Osteoblast (primary cell): Measurements from ENCODE around the gene GNB3. TPM values are rescaled to one million over a fixed set of nuclear protein-coding genes. Genes with fewer than 3 reads are reported as not detected.

Experiments used
- DNase-seq: peaks from one replicate; pipeline ENCODE4 v3.0.0; 2011; ENCODE audit warnings: low spot score, mixed read lengths; ENCODE audit not compliant: insufficient read length; ENCODE audit errors: missing footprints
- H2AFZ ChIP-seq: 2 replicates; pipeline ENCODE4 v1.6.0; 2011; ENCODE audit warnings: mild to moderate bottlenecking, low read length
- H3K27ac ChIP-seq: 2 replicates; pipeline ENCODE4 v1.5.1; 2011; ENCODE audit warnings: mild to moderate bottlenecking, low read depth, low read length, moderate library complexity
- H3K27me3 ChIP-seq: 2 replicates; pipeline ENCODE4 v1.6.0; 2012; ENCODE audit warnings: mild to moderate bottlenecking, control low read depth, inconsistent platforms, low read length, moderate library complexity; ENCODE audit not compliant: insufficient read depth
- H3K36me3 ChIP-seq: 2 replicates; pipeline ENCODE4 v1.5.1; 2011; ENCODE audit warnings: mild to moderate bottlenecking, low read length, control low read depth, moderate library complexity; ENCODE audit not compliant: insufficient read depth
- H3K4me1 ChIP-seq: 2 replicates; pipeline ENCODE4 v1.5.1; 2011; ENCODE audit warnings: mild to moderate bottlenecking, low read length, control low read depth, moderate library complexity; ENCODE audit not compliant: insufficient read depth
- H3K4me2 ChIP-seq: 2 replicates; pipeline ENCODE4 v1.6.0; 2011; ENCODE audit warnings: mild to moderate bottlenecking, low read length; ENCODE audit not compliant: insufficient read depth
- H3K4me3 ChIP-seq: fragments of 200-600 bp; sonication (generic); 3 replicates; pipeline ENCODE4 v1.5.1; 2012; ENCODE audit warnings: mild to moderate bottlenecking, low read length, inconsistent platforms; ENCODE audit not compliant: insufficient read depth
- H3K79me2 ChIP-seq: 2 replicates; pipeline ENCODE4 v1.6.0; 2012; ENCODE audit warnings: mild to moderate bottlenecking, low read length, control low read depth, inconsistent platforms; ENCODE audit not compliant: insufficient read depth
- H3K9me3 ChIP-seq: 2 replicates; pipeline ENCODE4 v1.5.1; 2011; ENCODE audit warnings: low read depth, low read length, control low read depth
- H4K20me1 ChIP-seq: 2 replicates; pipeline ENCODE4 v1.6.0; 2012; ENCODE audit warnings: mild to moderate bottlenecking, low read length, control low read depth; ENCODE audit not compliant: insufficient read depth
- CTCF ChIP-seq: IDR thresholded peaks from 2 replicates; pipeline ENCODE4 v1.5.1; 2011; ENCODE audit warnings: mild to moderate bottlenecking, low read depth, low read length, moderate library complexity; ENCODE audit errors: extremely low read depth
- total RNA-seq: library from RNA; depleted of rRNA; stranded (reverse); fragments of >200 nt; gene quantifications from 2 replicates; pipeline ENCODE4 v1.2.3, GENCODE V29; 2012

GNB3 gene
- total RNA-seq, 1 donor: 1.4 TPM

DNA sequence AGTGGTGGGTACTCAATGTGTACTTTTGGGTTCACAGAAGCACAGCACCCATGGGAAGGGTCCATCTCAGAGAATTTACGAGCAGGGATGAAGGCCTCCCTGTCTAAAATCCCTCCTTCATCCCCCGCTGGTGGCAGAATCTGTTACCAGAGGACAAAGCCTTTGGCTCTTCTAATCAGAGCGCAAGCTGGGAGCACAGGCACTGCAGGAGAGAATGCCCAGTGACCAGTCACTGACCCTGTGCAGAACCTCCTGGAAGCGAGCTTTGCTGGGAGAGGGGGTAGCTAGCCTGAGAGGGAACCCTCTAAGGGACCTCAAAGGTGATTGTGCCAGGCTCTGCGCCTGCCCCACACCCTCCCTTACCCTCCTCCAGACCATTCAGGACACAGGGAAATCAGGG, 20.6 kb upstream of the GNB3 start:
- Histone ChIP-seq H3K4me3 (no peak overlapping the region), H2AFZ (no peak overlapping the region), H4K20me1 (peaks cover 9% of the 10 kb centered on the region), H3K4me1 (peaks cover 7% of the 10 kb centered on the region), H3K79me2 (no peaks in the 10 kb centered on the region), H3K36me3 (no peaks in the 10 kb centered on the region), H3K4me2 (no peak overlapping the region), H3K27ac (no peak overlapping the region), H3K27me3 (peaks cover 9% of the 10 kb centered on the region), H3K9me3 (no peaks in the 10 kb centered on the region)
- TF ChIP-seq CTCF: no peak
- peak; percentile 47 for DNase-seq

DNA sequence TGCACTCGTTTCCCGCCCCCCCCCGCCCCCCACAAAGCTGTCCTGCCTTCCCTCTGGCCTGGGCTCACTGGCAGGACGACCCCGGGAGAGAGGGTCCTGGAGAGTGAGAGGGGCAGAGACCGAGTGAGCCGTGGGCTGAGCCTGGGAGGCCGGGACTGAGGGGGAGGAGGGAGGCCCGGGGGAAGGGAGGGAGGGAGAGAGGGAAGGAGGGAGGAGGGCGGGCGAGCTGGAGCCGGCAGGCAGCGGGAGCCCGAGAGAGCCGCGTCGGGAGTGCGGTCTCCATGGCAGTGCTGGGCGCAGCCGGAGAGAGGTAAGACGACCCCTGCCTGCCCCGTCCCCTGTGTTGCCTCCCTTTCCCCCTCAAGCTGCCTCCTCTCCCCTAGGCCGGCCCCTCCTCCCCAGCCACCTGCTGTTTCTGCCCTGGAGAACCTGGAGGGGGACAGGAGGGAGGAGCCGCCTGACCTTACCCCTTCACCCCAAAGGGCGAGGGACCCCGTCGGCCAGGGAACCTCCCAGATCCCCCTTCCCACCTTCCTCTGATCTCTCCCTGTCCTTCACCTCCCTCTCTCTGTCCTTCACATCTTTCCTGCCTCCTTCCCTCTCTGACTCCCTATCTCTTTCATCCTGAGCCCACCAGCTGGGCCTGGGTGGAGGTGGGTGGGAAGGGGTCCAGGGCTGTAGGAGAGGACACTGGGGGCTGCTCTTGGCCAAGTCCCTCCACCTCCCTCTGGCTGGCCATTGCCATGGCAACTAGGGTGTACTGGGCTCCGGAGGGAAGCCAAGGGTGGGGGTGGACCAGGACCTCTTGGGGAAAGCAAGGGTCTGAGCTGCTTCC, 18.9 kb upstream of the GNB3 start, which contains the start of gene GPR162:
TSS of gene GPR162 (plus strand) at position 231 of the 835 bp plus-strand sequence. CDS start 2,078 bp downstream, outside the sequence.
- no peaks in the 10 kb centered on the region for H3K36me3 ChIP-seq
- H3K4me2 ChIP-seq: peak within 1 kb of the TSS; percentile 73
- H4K20me1 ChIP-seq: peaks cover 9% of the 10 kb centered on the region
- H3K27ac ChIP-seq: no peak within 1 kb of the TSS
- peaks cover 10% of the 10 kb centered on the region for H3K4me1 ChIP-seq
- no peaks in the 10 kb centered on the region for H3K9me3 ChIP-seq
- no peak within 1 kb of the TSS for H2AFZ ChIP-seq
- peak; percentile 95 for DNase-seq
- no peak for TF ChIP-seq CTCF
- peaks cover 9% of the 10 kb centered on the region for H3K27me3 ChIP-seq
- no peaks in the 10 kb centered on the region for H3K79me2 ChIP-seq
- peak within 1 kb of the TSS; percentile 65 for H3K4me3 ChIP-seq

DNA sequence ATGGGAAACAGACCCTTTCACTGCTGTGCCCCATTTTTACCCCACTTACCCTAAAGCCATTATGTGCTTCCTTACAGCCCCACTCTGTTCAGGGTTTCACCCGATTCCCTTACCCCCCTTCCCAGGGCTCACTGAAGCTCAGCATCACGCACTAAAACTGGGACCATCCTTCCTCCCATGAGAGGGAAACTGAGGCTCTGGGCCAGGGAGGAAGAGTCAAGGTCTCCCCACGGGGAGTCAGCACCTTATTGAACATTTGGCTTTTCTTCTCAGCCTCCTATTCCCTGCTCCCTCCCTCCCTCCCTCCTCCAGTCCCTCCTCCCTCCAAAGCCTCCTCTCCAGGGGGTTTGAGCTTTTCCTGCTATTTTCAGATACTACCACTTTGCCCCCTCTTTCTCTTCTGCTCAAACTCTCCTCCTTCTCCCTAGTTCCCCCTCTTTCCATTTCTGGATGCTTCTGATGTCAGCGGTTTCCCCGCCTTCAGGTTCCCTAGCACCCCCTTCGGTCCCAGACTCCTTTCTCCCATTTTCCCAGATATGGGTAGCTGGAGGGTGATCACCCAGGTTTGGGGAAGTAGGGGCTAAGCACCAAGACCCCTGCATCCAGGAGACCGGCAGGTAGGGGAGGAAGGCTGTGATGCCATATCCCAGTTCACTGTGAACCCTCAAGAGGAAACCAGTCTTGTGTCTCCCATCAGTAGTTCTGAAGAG, 18.1 kb upstream of the GNB3 start:
- Histone ChIP-seq H3K4me2 (peak overlapping the region; percentile 73), H4K20me1 (peaks cover 7% of the 10 kb centered on the region), H3K27ac (no peak overlapping the region), H3K36me3 (no peaks in the 10 kb centered on the region), H2AFZ (no peak overlapping the region), H3K4me1 (peaks cover 17% of the 10 kb centered on the region), H3K9me3 (no peaks in the 10 kb centered on the region), H3K27me3 (peaks cover 9% of the 10 kb centered on the region), H3K79me2 (peaks cover 3% of the 10 kb centered on the region), H3K4me3 (no peak overlapping the region)
- peak; percentile 71 for DNase-seq
- TF ChIP-seq CTCF: no peak
